CD8-positive, alpha-beta memory T cell (primary cell): ENCODE data around the gene SLC38A3. TPM values are rescaled to one million over a fixed set of nuclear protein-coding genes. Genes with fewer than 3 reads are reported as not detected.
A peak's percentile ranks its signal among the peaks of the same experiment; 100 is the strongest.

Experiments
- CTCF ChIA-PET: fragments of 350-600 bp; sonication (Branson Sonifier 250); formaldehyde crosslinking; loops from one replicate; lab custom pipeline; 2021; ENCODE audit warnings: antibody characterized with exemption; lab: Charles Lee
- POLR2A ChIA-PET: fragments of 350-600 bp; sonication (Branson Sonifier 250); formaldehyde crosslinking; loops from one replicate; lab custom pipeline; 2021; ENCODE audit warnings: antibody characterized with exemption; lab: Charles Lee
- DNase-seq, 5 donors: peaks; one replicate each; pipeline versions ENCODE4 v3.0.0 to v3.0.0-alpha.2; 2020 to 2022; ENCODE audit warnings: mixed read lengths in 1 of 5
- H3K27ac ChIP-seq: one replicate; pipeline ENCODE4 v1.7.0; 2013; ENCODE audit warnings: low read depth, mild to moderate bottlenecking, low read length, moderate library complexity
- H3K27me3 ChIP-seq: 2 replicates; pipeline ENCODE4 v1.7.0; 2013; ENCODE audit warnings: low read length, mild to moderate bottlenecking; ENCODE audit not compliant: insufficient read depth, poor library complexity, severe bottlenecking
- H3K36me3 ChIP-seq: 2 replicates; pipeline ENCODE4 v1.7.0; 2013; ENCODE audit warnings: mild to moderate bottlenecking, low read length, moderate library complexity; ENCODE audit not compliant: insufficient read depth
- H3K4me1 ChIP-seq: 2 replicates; pipeline ENCODE4 v1.7.0; 2013; ENCODE audit warnings: mild to moderate bottlenecking, low read length, moderate library complexity; ENCODE audit not compliant: insufficient read depth
- H3K4me3 ChIP-seq: 2 replicates; pipeline ENCODE4 v1.7.0; 2013; ENCODE audit warnings: mild to moderate bottlenecking, low read length
- H3K9me3 ChIP-seq: 2 replicates; pipeline ENCODE4 v1.7.0; 2013; ENCODE audit warnings: mild to moderate bottlenecking, low read length
- H3K27ac Mint-ChIP-seq, 8 donors: one replicate each; pipeline ENCODE4 v1.8.0; 2020 to 2021; ENCODE audit warnings: mixed read lengths in 8 of 8, mild to moderate bottlenecking in 6 of 8, inconsistent platforms in 3 of 8, moderate library complexity in 3 of 8
- H3K27me3 Mint-ChIP-seq, 2 donors: one replicate each; pipeline ENCODE4 v1.8.0; 2020 to 2021; ENCODE audit warnings: mixed read lengths in 2 of 2, mild to moderate bottlenecking in 1 of 2, moderate library complexity in 1 of 2
- H3K36me3 Mint-ChIP-seq, 3 donors: one replicate each; pipeline ENCODE4 v1.8.0; 2020 to 2021; ENCODE audit warnings: mixed read lengths in 3 of 3, inconsistent platforms in 1 of 3, mild to moderate bottlenecking in 1 of 3
- H3K4me1 Mint-ChIP-seq, 3 donors: one replicate each; pipeline ENCODE4 v1.8.0; 2020 to 2021; ENCODE audit warnings: mixed read lengths in 3 of 3, inconsistent platforms in 1 of 3, mild to moderate bottlenecking in 1 of 3
- H3K4me3 Mint-ChIP-seq, 7 donors: one replicate each; pipeline ENCODE4 v1.8.0; 2020 to 2021; ENCODE audit warnings: mixed read lengths in 7 of 7, mild to moderate bottlenecking in 6 of 7, moderate library complexity in 4 of 7, inconsistent platforms in 2 of 7
- H3K9me3 Mint-ChIP-seq, 5 donors: one replicate each; pipeline ENCODE4 v1.8.0; 2020 to 2022; ENCODE audit warnings: mixed read lengths in 5 of 5, mild to moderate bottlenecking in 3 of 5, moderate library complexity in 2 of 5, inconsistent platforms in 1 of 5
- polyA plus RNA-seq: library from polyadenylated mRNA; unstranded; fragments of 300-500 nt; fragmentation: Illumina TruSeq; gene quantifications from one replicate; pipeline ENCODE4 v1.2.3, GENCODE V29; 2021
- total RNA-seq, 2 experiments: library from RNA; stranded (reverse); gene quantifications; one replicate each; pipeline ENCODE4 v1.2.3, GENCODE V29; 2021

Gene SLC38A3
- total and polyA plus RNA-seq, 3 experiments from 2014 or later: not detected

DNA sequence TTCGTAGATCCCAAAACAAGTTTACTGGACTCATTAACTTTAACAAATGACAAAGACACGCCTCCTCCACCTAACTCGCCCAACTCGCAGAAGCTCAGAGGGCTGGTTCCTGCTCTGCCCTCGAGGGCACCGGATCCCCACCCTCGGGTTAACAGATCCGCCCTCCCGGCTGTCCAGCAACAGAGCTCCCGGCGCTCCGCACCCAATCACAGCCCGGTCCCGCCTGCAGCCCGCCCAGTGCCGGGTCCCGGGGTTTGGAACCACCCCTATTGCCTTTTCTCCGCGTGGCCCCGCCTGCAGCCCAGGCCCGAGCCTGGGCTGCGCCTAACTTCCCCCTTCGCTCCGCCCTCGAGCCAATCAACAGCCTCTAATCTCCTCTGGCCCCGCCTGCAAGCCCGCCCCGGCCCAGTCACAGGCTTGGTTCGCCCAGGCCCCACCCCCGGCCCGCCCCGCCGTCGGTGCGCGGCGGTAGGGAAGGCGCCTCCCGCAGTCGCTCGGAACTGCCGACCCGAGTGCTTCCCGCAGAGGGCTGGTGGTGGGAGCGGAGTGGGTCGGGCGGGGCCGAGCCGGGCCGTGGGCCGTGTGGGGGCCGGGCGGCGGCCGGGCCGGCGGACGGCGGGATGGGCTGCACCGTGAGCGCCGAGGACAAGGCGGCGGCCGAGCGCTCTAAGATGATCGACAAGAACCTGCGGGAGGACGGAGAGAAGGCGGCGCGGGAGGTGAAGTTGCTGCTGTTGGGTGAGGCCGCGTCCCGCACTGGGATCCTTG is 30.8 kb downstream of the SLC38A3 start, which contains the start of gene GNAI2:
Gene GNAI2 (plus strand): TSS at position 489 of the 768 bp plus-strand sequence. CDS start 132 bp downstream, at position 621.
- peak within 1 kb of the TSS; percentile 93 to 99 (median 96) for H3K27ac Mint-ChIP-seq
- peak within 1 kb of the TSS; percentile 71 for H3K27ac ChIP-seq
- peaks cover 28 to 35% (median 33%) of the 10 kb centered on the region in 3 donors for H3K4me1 Mint-ChIP-seq
- H3K27me3 Mint-ChIP-seq: no peaks in the 10 kb centered on the region
- peak within 1 kb of the TSS; percentile 99 for H3K4me3 ChIP-seq
- peak; percentile 98 to 99 (median 99) for DNase-seq
- peaks cover 0 to 35% (median 1%) of the 10 kb centered on the region in 3 donors for H3K36me3 Mint-ChIP-seq
- peaks cover 13% of the 10 kb centered on the region for H3K36me3 ChIP-seq
- ChIA-PET POLR2A (interaction anchor here (0.6 to 3.0 kb wide), 11 partner anchors 8 to 1679 kb away, joined by 3 to 35 read pairs (median 5); partner anchors contain the start of genes C3orf18, IFRD2, LSMEM2 and QRICH1), CTCF (interaction anchor here (0.5 to 15.9 kb wide), 11 partner anchors 8 to 249 kb away, joined by 3 to 241 read pairs (median 7); partner anchors contain the start of gene RASSF1)
- peaks cover 37% of the 10 kb centered on the region for H3K4me1 ChIP-seq
- H3K4me3 Mint-ChIP-seq: peak within 1 kb of the TSS; percentile 87 to 99 (median 98)
- no peaks in the 10 kb centered on the region for H3K9me3 ChIP-seq
- no peaks in the 10 kb centered on the region for H3K9me3 Mint-ChIP-seq
- no peaks in the 10 kb centered on the region for H3K27me3 ChIP-seq

DNA sequence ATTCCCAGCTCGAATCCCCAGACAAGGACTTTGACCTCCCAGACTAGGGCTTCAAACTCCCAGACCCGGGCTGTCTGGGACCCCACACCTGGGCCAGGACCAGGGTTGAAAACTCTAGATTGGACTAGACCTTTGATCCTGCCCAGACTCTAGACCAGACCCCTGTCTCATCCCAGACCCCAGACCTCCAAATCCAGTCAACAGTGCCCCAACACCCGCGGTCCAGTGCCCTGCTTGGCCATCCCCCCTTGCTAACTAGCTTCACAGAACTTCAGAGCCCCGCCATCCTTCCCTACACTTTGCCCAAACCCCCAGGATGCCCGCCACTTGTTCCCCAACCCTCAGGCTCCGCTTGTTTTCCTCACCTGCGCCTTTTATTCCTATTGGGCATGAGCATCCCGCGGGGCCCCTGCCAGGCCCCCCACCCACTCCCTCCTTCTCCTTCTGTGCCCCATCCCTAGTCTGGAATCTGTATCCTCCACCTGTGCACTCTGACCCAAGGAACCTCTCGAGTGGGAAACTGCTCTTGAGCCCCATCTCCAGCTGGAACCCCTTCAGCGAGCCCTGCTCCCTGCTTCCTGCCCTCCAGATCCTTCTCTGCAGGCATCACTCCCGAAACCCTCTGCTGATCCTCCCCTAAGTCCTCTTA is 31.5 kb downstream of the SLC38A3 start:
- Mint-ChIP-seq H3K4me1 (peaks cover 34 to 42% (median 38%) of the 10 kb centered on the region in 3 donors), H3K36me3 (peaks cover 0 to 41% (median 0%) of the 10 kb centered on the region in 3 donors), H3K4me3 (peak overlapping the region; percentile 87 to 99 (median 98)), H3K27me3 (no peaks in the 10 kb centered on the region), H3K27ac (peak overlapping the region; percentile 93 to 99 (median 96)), H3K9me3 (no peaks in the 10 kb centered on the region)
- Histone ChIP-seq H3K36me3 (peaks cover 13% of the 10 kb centered on the region), H3K27me3 (no peaks in the 10 kb centered on the region), H3K27ac (peak overlapping the region; percentile 71), H3K4me1 (peaks cover 44% of the 10 kb centered on the region), H3K4me3 (peak overlapping the region; percentile 99), H3K9me3 (no peaks in the 10 kb centered on the region)
- ChIA-PET POLR2A (interaction anchor here (1.8 to 3.0 kb wide), 2 partner anchors 9 to 10 kb away, joined by 6 to 35 read pairs; no protein-coding TSS in a partner anchor), CTCF (interaction anchor here (1.2 to 15.9 kb wide), 7 partner anchors 10 to 42 kb away, joined by 3 to 241 read pairs (median 11); no protein-coding TSS in a partner anchor)
- DNase-seq: no peak

GRCh38 chr3:50237133-50237651 is 32.1 kb downstream of the SLC38A3 start:
- peak in 2 of 5 donors; percentile 37 to 58 for DNase-seq
- CTCF ChIA-PET: interaction anchor here (0.8 to 15.9 kb wide), 5 partner anchors 11 to 55 kb away, joined by 3 to 241 read pairs (median 11); partner anchors contain the start of gene IFRD2

GRCh38 chr3:50237754-50238548 is 32.9 kb downstream of the SLC38A3 start:
- peak; percentile 81 to 91 (median 83) for DNase-seq
- Mint-ChIP-seq H3K27ac (peak overlapping the region; percentile 93 to 99 (median 96)), H3K9me3 (no peaks in the 10 kb centered on the region), H3K36me3 (peaks cover 0 to 45% (median 0%) of the 10 kb centered on the region in 3 donors), H3K27me3 (no peaks in the 10 kb centered on the region), H3K4me1 (peaks cover 47 to 55% (median 50%) of the 10 kb centered on the region in 3 donors), H3K4me3 (peak overlapping the region; percentile 87 to 99 (median 98))
- Histone ChIP-seq H3K36me3 (peaks cover 13% of the 10 kb centered on the region), H3K4me1 (peaks cover 58% of the 10 kb centered on the region), H3K27me3 (no peaks in the 10 kb centered on the region), H3K9me3 (no peaks in the 10 kb centered on the region), H3K27ac (peak overlapping the region; percentile 71), H3K4me3 (peak overlapping the region; percentile 99)
- ChIA-PET CTCF (interaction anchor here (0.8 to 15.9 kb wide), 6 partner anchors 10 to 54 kb away, joined by 3 to 241 read pairs (median 8); partner anchors contain the start of gene IFRD2), POLR2A (interaction anchor here (0.6 to 3.0 kb wide), 5 partner anchors 9 to 142 kb away, joined by 4 to 35 read pairs (median 6); no protein-coding TSS in a partner anchor)

More at GRCh38 chr3:50237133-50237651, 32.1 kb downstream of the SLC38A3 start:
- Mint-ChIP-seq H3K4me3 (peak overlapping the region; percentile 87 to 99 (median 98)), H3K27ac (peak overlapping the region; percentile 93 to 99 (median 96)), H3K4me1 (peaks cover 40 to 48% (median 44%) of the 10 kb centered on the region in 3 donors), H3K36me3 (peaks cover 0 to 41% (median 0%) of the 10 kb centered on the region in 3 donors), H3K27me3 (no peaks in the 10 kb centered on the region), H3K9me3 (no peaks in the 10 kb centered on the region)
- Histone ChIP-seq H3K4me3 (peak overlapping the region; percentile 99), H3K27me3 (no peaks in the 10 kb centered on the region), H3K27ac (peak overlapping the region; percentile 71), H3K36me3 (peaks cover 13% of the 10 kb centered on the region), H3K9me3 (no peaks in the 10 kb centered on the region), H3K4me1 (peaks cover 50% of the 10 kb centered on the region)
- POLR2A ChIA-PET: interaction anchor here (0.6 to 3.0 kb wide), 5 partner anchors 10 to 141 kb away, joined by 4 to 35 read pairs (median 6); no protein-coding TSS in a partner anchor

- ChIA-PET POLR2A (interaction anchor here (0.7 to 1.8 kb wide), 2 partner anchors 8 to 12 kb away, joined by 3 to 6 read pairs; no protein-coding TSS in a partner anchor), CTCF (interaction anchor here (1.8 to 15.9 kb wide), 3 partner anchors 10 to 44 kb away, joined by 6 to 241 read pairs (median 11); no protein-coding TSS in a partner anchor)
- Histone ChIP-seq H3K9me3 (no peaks in the 10 kb centered on the region), H3K27me3 (no peaks in the 10 kb centered on the region), H3K36me3 (peaks cover 13% of the 10 kb centered on the region), H3K4me1 (peaks cover 64% of the 10 kb centered on the region), H3K4me3 (peak overlapping the region; percentile 99), H3K27ac (peak overlapping the region; percentile 71)
- H3K27ac Mint-ChIP-seq: peak overlapping the region; percentile 93 to 99 (median 96)
- no peaks in the 10 kb centered on the region for H3K9me3 Mint-ChIP-seq
- H3K36me3 Mint-ChIP-seq: peaks cover 0 to 47% (median 0%) of the 10 kb centered on the region in 3 donors
- no peaks in the 10 kb centered on the region for H3K27me3 Mint-ChIP-seq
- H3K4me1 Mint-ChIP-seq: peaks cover 53 to 60% (median 53%) of the 10 kb centered on the region in 3 donors
- no peak for DNase-seq
- peak overlapping the region; percentile 87 to 99 (median 98) for H3K4me3 Mint-ChIP-seq
Measured at GRCh38 chr3:50238549-50239026, 33.5 kb downstream of the SLC38A3 start.

- H3K36me3 Mint-ChIP-seq: peaks cover 0 to 55% (median 0%) of the 10 kb centered on the region in 3 donors
Measured at GRCh38 chr3:50239649-50240048, 34.6 kb downstream of the SLC38A3 start.

More at GRCh38 chr3:50239649-50240048, 34.6 kb downstream of the SLC38A3 start:
- Mint-ChIP-seq H3K9me3 (no peaks in the 10 kb centered on the region), H3K4me3 (peak overlapping the region; percentile 87 to 99 (median 98)), H3K27ac (peak overlapping the region; percentile 83 to 99 (median 96)), H3K4me1 (peaks cover 59 to 68% (median 62%) of the 10 kb centered on the region in 3 donors), H3K27me3 (no peaks in the 10 kb centered on the region)
- Histone ChIP-seq H3K4me1 (peaks cover 71% of the 10 kb centered on the region), H3K4me3 (no peak overlapping the region), H3K9me3 (no peaks in the 10 kb centered on the region), H3K27me3 (no peaks in the 10 kb centered on the region), H3K27ac (no peak overlapping the region), H3K36me3 (peaks cover 13% of the 10 kb centered on the region)
- DNase-seq: no peak
- CTCF ChIA-PET: interaction anchor here (0.8 to 15.9 kb wide), 4 partner anchors 10 to 46 kb away, joined by 3 to 241 read pairs (median 60); partner anchors contain the start of gene GNAT1
- POLR2A ChIA-PET: interaction anchor here (1.1 kb wide), 1 partner anchor 13 kb away, joined by 3 read pairs; no protein-coding TSS in a partner anchor
